NCI-H1048 (cell line): Measurements from ENCODE around the gene KRTAP20-2.

ENCODE experiments used
- DNase-seq: peaks from one replicate; lab custom pipeline; 2025; lab: John Stamatoyannopoulos, UW

The KRTAP20-2 gene

DNA sequence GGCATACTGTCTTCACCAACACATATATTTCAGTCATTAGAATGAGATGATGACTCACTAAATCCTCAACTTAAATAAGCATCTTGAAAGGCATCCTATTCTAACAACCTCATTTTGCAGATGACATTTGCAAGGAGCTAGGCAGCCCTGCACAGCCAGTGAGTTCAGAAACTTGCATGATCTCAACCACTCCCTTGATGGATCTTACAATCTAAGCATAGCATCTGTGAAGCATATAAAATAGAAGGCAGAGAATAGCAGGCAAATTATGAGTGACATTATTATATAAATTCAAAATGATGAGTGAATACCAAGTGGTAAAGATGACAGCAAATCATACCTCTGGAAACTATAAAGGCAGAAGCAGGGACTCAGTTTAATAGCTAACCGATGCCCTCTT lies 39.3 kb downstream of the KRTAP20-2 start:
- no peak for DNase-seq

DNA sequence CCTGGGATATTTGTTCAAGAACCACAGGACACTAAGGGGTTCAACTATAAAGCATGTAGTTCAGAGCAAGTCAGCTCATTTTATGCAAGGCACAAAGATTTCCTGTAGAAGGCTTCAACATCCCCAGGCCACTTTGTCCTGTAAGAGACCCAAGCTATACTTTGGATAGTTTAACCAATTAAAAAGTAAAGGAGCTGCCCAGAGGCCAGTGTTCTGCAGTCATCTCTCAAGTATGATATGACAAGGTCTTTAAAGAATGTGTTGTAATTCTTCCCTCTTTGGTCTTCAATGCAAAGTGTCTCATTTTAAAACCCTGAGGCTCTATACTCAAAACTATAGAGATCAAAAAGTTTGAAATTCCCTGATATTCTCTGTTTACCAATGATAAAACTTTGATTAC lies 41.7 kb downstream of the KRTAP20-2 start:
- no peak for DNase-seq

- no peak for DNase-seq
These were observed 45.6 kb downstream of the KRTAP20-2 start for GRCh38 chr21:30680586-30680985.

DNA sequence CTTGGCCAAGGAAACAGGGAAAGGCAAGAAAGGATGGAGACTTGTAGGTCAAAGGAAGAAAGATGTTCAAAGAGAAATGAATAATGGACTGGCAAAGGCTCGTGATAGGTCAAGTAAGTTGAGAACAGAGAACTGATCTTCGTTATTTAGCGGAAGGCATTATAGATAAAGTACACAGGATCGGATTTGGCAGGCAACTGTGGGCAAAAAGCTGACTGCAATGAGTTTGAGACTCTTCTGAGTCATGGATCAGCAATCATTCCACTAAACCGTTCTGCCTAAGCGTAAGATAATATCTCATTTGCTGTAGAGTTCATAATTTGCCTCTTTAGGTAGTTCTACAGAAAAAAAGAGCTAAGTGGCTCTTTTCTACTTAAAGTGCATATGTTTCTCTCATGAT lies 49.5 kb downstream of the KRTAP20-2 start:
- no peak for DNase-seq
